Esophagus muscularis mucosa (tissue), 3 donors: ENCODE data around the gene CATSPERD.

Experiments used
- CTCF ChIP-seq, 3 experiments: fragments of 200-600 bp in 2 of 3; fragments of 450-650 bp in 1 of 3; sonication (generic) in 2 of 3; IDR thresholded peaks; one replicate each; pipeline ENCODE4 v1.5.1; 2017 to 2019; ENCODE audit warnings: antibody characterized with exemption in 3 of 3, mild to moderate bottlenecking in 2 of 3, moderate library complexity in 1 of 3
- POLR2A ChIP-seq: fragments of 450-650 bp; IDR thresholded peaks from one replicate; pipeline ENCODE4 v1.6.1; 2017; ENCODE audit warnings: antibody characterized with exemption, moderate library complexity, mild to moderate bottlenecking, low read depth
- POLR2AphosphoS5 ChIP-seq, 2 donors: sonication (generic); formaldehyde crosslinking; IDR thresholded peaks; one replicate each; pipeline ENCODE4 v1.6.1; 2017; ENCODE audit warnings: antibody characterized with exemption in 2 of 2

GRCh38 chr19:5711025-5711424, 9.4 kb upstream of the CATSPERD start:
- TF ChIP-seq CTCF (IDR thresholded peaks at IDR 0.05) (no peak), POLR2AphosphoS5 (IDR thresholded peaks at IDR 0.05) (no peak), POLR2A (no peak)
